ENCODE results near the gene KIF6. TPM values are rescaled to one million over a fixed set of nuclear protein-coding genes. Genes with fewer than 3 reads are reported as not detected.
"Not testable (repeated sequence)": the region's sequence is repeated elsewhere in the genome, so short reads cannot be mapped to it uniquely, and the experiment has no call there.

KIF6 gene
- polyA plus RNA-seq, 5 donors: 2.4 to 3.9 (median 2.6) TPM

- DNase-seq: no peak
These were observed 171.1 kb downstream of the KIF6 start for GRCh38 chr6:39553860-39554802.

- no peak for DNase-seq
These were observed 172.2 kb downstream of the KIF6 start for GRCh38 chr6:39553029-39553428.

- no peak for DNase-seq
These were observed 175.0 kb downstream of the KIF6 start for GRCh38 chr6:39550191-39550590.

GRCh38 chr6:39546731-39547130, 178.5 kb downstream of the KIF6 start:
- DNase-seq: no peak

- DNase-seq: no peak
These were observed 181.3 kb downstream of the KIF6 start for GRCh38 chr6:39543950-39544349.

- peak in 1 of 2 donors; percentile 62 for DNase-seq
These were observed 182.1 kb downstream of the KIF6 start for GRCh38 chr6:39543095-39543494.

GRCh38 chr6:39540454-39540853, 184.8 kb downstream of the KIF6 start:
- DNase-seq: no peak

- DNase-seq: no peak
These were observed 194.9 kb downstream of the KIF6 start for GRCh38 chr6:39530201-39530759.

- no peak for DNase-seq
These were observed 197.2 kb downstream of the KIF6 start for GRCh38 chr6:39527792-39528564.

GRCh38 chr6:39524007-39524406, 201.2 kb downstream of the KIF6 start:
- peak; percentile 91 to 92 for DNase-seq

- DNase-seq: no peak
These were observed 203.2 kb downstream of the KIF6 start for GRCh38 chr6:39521958-39522357.

GRCh38 chr6:39520916-39521315, 204.3 kb downstream of the KIF6 start:
- DNase-seq: peak in 1 of 2 donors; percentile 55

GRCh38 chr6:39520411-39520810, 204.8 kb downstream of the KIF6 start:
- DNase-seq: no peak

GRCh38 chr6:39518221-39518620, 207.0 kb downstream of the KIF6 start:
- no peak for DNase-seq

GRCh38 chr6:39517756-39518155, 207.5 kb downstream of the KIF6 start:
- no peak for DNase-seq

- no peak for DNase-seq
These were observed 208.7 kb downstream of the KIF6 start for GRCh38 chr6:39516471-39516870.

GRCh38 chr6:39515471-39515870, 209.7 kb downstream of the KIF6 start:
- no peak for DNase-seq

GRCh38 chr6:39515006-39515405, 210.2 kb downstream of the KIF6 start:
- DNase-seq: no peak

GRCh38 chr6:39509831-39510230, 215.4 kb downstream of the KIF6 start:
- not testable (repeated sequence) for DNase-seq

GRCh38 chr6:39508515-39508914, 216.7 kb downstream of the KIF6 start:
- DNase-seq: no peak

GRCh38 chr6:39507331-39507998, 217.7 kb downstream of the KIF6 start:
- no peak for DNase-seq

Measured in right lung (tissue), 5 donors.